K562 (cell line): Measurements from ENCODE around the gene MVP. TPM values are rescaled to one million over a fixed set of nuclear protein-coding genes. Genes with fewer than 3 reads are reported as not detected.

Source experiments
- ATAC-seq: fragments of 200-7000 bp; cut with Tn5 transposase; 3 replicates; pipeline ENCODE4 v1.9.1; 2020; ENCODE audit warnings: moderate library complexity
- BruUV-seq: library from RNA; stranded (reverse); fragments of 400-500 nt; replicated peaks from 2 replicates; lab custom pipeline; 2021; lab: Mats Ljungman, UMichigan
- CTCF ChIA-PET: fragments of 300-600 bp; formaldehyde crosslinking; extraction: SDS; loops from one replicate; lab custom pipeline; 2021; ENCODE audit warnings: low intra/inter-chr PET ratio; lab: Yijun Ruan, JAX
- POLR2A ChIA-PET: fragments of 300-600, 350-650 bp; sonication (Branson Sonifier 250); formaldehyde crosslinking; extraction: SDS; loops from one replicate; lab custom pipeline; 2021; ENCODE audit warnings: antibody characterized with exemption, inconsistent platforms; lab: Yijun Ruan, JAX
- DNase-seq, 4 experiments: peaks; one replicate each; pipeline versions ENCODE4 v3.0.0 to v3.0.0-alpha.2; 2011 to 2018; ENCODE audit warnings: low spot score in 3 of 4, mixed read lengths in 3 of 4; ENCODE audit errors: extremely low read depth in 1 of 4
- FAIRE-seq: peaks from 2 replicates; lab custom pipeline; 2011; peaks lifted over from hg19 to GRCh38; lab: Jason Lieb, UNC
- H2AFZ ChIP-seq: 2 replicates; pipeline ENCODE4 v1.6.0; 2011; ENCODE audit warnings: low read depth, low read length, control low read depth, inconsistent platforms
- H3K27ac ChIP-seq: fragments of 200-600 bp; 3 replicates; pipeline ENCODE4 v1.8.0; 2011; ENCODE audit warnings: low read depth, mild to moderate bottlenecking, control low read depth, inconsistent platforms, low read length, moderate library complexity, mixed read lengths; ENCODE audit errors: extremely low read depth
- H3K27me3 ChIP-seq, 2 experiments: fragments of 300-600 bp in 1 of 2; 2 replicates in 1 of 2; 3 replicates in 1 of 2; pipeline versions ENCODE4 v1.6.0 to v1.8.0; 2011; ENCODE audit warnings: inconsistent platforms in 2 of 2, low read length in 2 of 2, mild to moderate bottlenecking in 1 of 2, mixed read lengths in 1 of 2, moderate library complexity in 1 of 2; ENCODE audit not compliant: control insufficient read depth in 2 of 2, insufficient read depth in 2 of 2
- H3K36me3 ChIP-seq: fragments of 300-600 bp; 3 replicates; pipeline ENCODE4 v1.8.0; 2011; ENCODE audit warnings: mild to moderate bottlenecking, low read length, inconsistent platforms; ENCODE audit not compliant: control insufficient read depth, insufficient read depth
- H3K4me1 ChIP-seq, 2 experiments: fragments of 200-600 bp in 1 of 2; replicated peaks in 1 of 2; 2 replicates in 1 of 2; 3 replicates in 1 of 2; pipeline versions ENCODE4 v1.5.1 to v1.8.0; 2011; ENCODE audit warnings: inconsistent platforms in 2 of 2, low read length in 2 of 2, mild to moderate bottlenecking in 1 of 2, mixed read lengths in 1 of 2, moderate library complexity in 1 of 2; ENCODE audit not compliant: control insufficient read depth in 2 of 2, insufficient read depth in 2 of 2
- H3K4me2 ChIP-seq: 2 replicates; pipeline ENCODE4 v1.6.1; 2011; ENCODE audit warnings: low read length, control low read depth, inconsistent platforms, mixed read lengths; ENCODE audit not compliant: insufficient read depth
- H3K4me3 ChIP-seq: fragments of 200-600 bp; sonication (generic), shearing (Covaris generic); 2 replicates; pipeline ENCODE4 v1.5.1; 2016; ENCODE audit warnings: control low read depth, inconsistent platforms
- H3K79me2 ChIP-seq: fragments of 200-600 bp; 3 replicates; pipeline ENCODE4 v1.8.0; 2011; ENCODE audit warnings: low read length, inconsistent platforms; ENCODE audit not compliant: control insufficient read depth, insufficient read depth
- H3K9ac ChIP-seq, 2 experiments: 2 replicates each; pipeline versions ENCODE4 v1.6.0 to v1.6.1; 2011; ENCODE audit warnings: low read depth in 2 of 2, low read length in 2 of 2, control low read depth in 1 of 2, inconsistent platforms in 1 of 2, mild to moderate bottlenecking in 1 of 2, mixed read lengths in 1 of 2; ENCODE audit not compliant: insufficient read depth in 1 of 2
- H3K9me1 ChIP-seq: one replicate; pipeline ENCODE4 v1.6.0; 2011; ENCODE audit warnings: inconsistent platforms, mild to moderate bottlenecking, low read length, moderate library complexity; ENCODE audit not compliant: control insufficient read depth, insufficient read depth
- H3K9me3 ChIP-seq: replicated peaks from 2 replicates; pipeline ENCODE4 v1.5.1; 2011; ENCODE audit warnings: low read depth, low read length, inconsistent platforms; ENCODE audit not compliant: control insufficient read depth, insufficient read depth
- H4K20me1 ChIP-seq: replicated peaks from 2 replicates; pipeline ENCODE4 v1.6.1; 2011; ENCODE audit warnings: low read length, inconsistent platforms, mixed read lengths; ENCODE audit not compliant: control insufficient read depth, insufficient read depth
- BACH1 ChIP-seq: fragments of 200-800 bp; sonication (Bioruptor generic); IDR thresholded peaks from 2 replicates; pipeline ENCODE4 v1.6.1; 2016; ENCODE audit warnings: missing genetic modification characterization, missing compliant biosample characterization
- BMI1 ChIP-seq: fragments of 150-350 bp; IDR thresholded peaks from 2 replicates; pipeline ENCODE4 v1.6.1; 2014; ENCODE audit warnings: low read length
- CBFA2T2 ChIP-seq: fragments of 450-650 bp; conservative IDR thresholded peaks from 2 replicates; pipeline ENCODE4 v1.6.1; 2017; ENCODE audit warnings: mild to moderate bottlenecking
- CEBPB ChIP-seq: fragments of 450-650 bp; IDR thresholded peaks from 2 replicates; pipeline ENCODE4 v1.6.1; 2016; ENCODE audit warnings: missing genetic modification characterization, missing compliant biosample characterization
- CREB5 ChIP-seq: fragments of 250-450 bp; sonication (Bioruptor Pico); IDR thresholded peaks from 2 replicates; pipeline ENCODE4 v1.5.0; 2020; ENCODE audit warnings: mild to moderate bottlenecking
- DPF2 ChIP-seq: fragments of 450-650 bp; IDR thresholded peaks from 2 replicates; pipeline ENCODE4 v1.6.1; 2016
- ELF1 ChIP-seq: fragments of 200-800 bp; sonication (Bioruptor generic); IDR thresholded peaks from 2 replicates; pipeline ENCODE4 v1.6.1; 2016; ENCODE audit warnings: missing genetic modification characterization, missing compliant biosample characterization
- ILF3 ChIP-seq: fragments of 450-650 bp; IDR thresholded peaks from 2 replicates; pipeline ENCODE4 v1.6.1; 2018; ENCODE audit warnings: antibody characterized with exemption, mild to moderate bottlenecking, moderate library complexity, borderline replicate concordance
- KLF1 ChIP-seq: fragments of 450-650 bp; IDR thresholded peaks from 2 replicates; pipeline ENCODE4 v1.6.1; 2016; ENCODE audit warnings: missing genetic modification characterization, missing compliant biosample characterization
- LARP7 ChIP-seq: fragments of 450-650 bp; IDR thresholded peaks from 2 replicates; pipeline ENCODE4 v1.6.1; 2016
- MBD1 ChIP-seq: fragments of 250-450 bp; sonication (Bioruptor Pico); IDR thresholded peaks from 2 replicates; pipeline ENCODE4 v1.8.0; 2022; ENCODE audit warnings: inconsistent platforms
- MTF1 ChIP-seq: fragments of 250-450 bp; sonication (Bioruptor Pico); IDR thresholded peaks from 2 replicates; pipeline ENCODE4 v1.9.0; 2021; ENCODE audit warnings: moderate library complexity, mild to moderate bottlenecking, inconsistent platforms, borderline replicate concordance
- NFE2L1 ChIP-seq: fragments of 450-650 bp; IDR thresholded peaks from 2 replicates; pipeline ENCODE4 v1.6.1; 2016; ENCODE audit warnings: missing genetic modification characterization, low read depth, mild to moderate bottlenecking, missing compliant biosample characterization, moderate library complexity, borderline replicate concordance
- NFXL1 ChIP-seq: fragments of 450-650 bp; formaldehyde crosslinking; IDR thresholded peaks from 2 replicates; pipeline ENCODE4 v1.4.0; 2021; ENCODE audit warnings: mild to moderate bottlenecking
- PCBP1 ChIP-seq: fragments of 200-400 bp; formaldehyde crosslinking; IDR thresholded peaks from 2 replicates; pipeline ENCODE4 v1.6.1; 2018; ENCODE audit warnings: mild to moderate bottlenecking, low read depth, low read length; ENCODE audit not compliant: poor library complexity, severe bottlenecking
- SNRNP70 ChIP-seq: fragments of 200-400 bp; formaldehyde crosslinking; optimal IDR thresholded peaks from 2 replicates; pipeline ENCODE3; 2017; ENCODE audit warnings: low read depth, low read length
- ZNF384 ChIP-seq: IDR thresholded peaks from 2 replicates; pipeline ENCODE4 v1.6.1; 2012; ENCODE audit warnings: low read depth, low read length, improper control_type of control experiment
- ZNF449 ChIP-seq: fragments of 250-450 bp; sonication (Bioruptor Pico); IDR thresholded peaks from 2 replicates; pipeline ENCODE4 v1.8.0; 2022; ENCODE audit warnings: moderate library complexity, mild to moderate bottlenecking, inconsistent platforms
- ZNF696 ChIP-seq: fragments of 250-450 bp; sonication (Bioruptor Pico); conservative IDR thresholded peaks from 2 replicates; pipeline ENCODE4 v1.4.0; 2020; ENCODE audit warnings: mild to moderate bottlenecking, moderate library complexity
- WGBS: fragments of 100-300 bp; shearing (Covaris generic); methylation state at CpG from one replicate; pipeline ENCODE4 v1.1.6; 2016; ENCODE audit warnings: low coverage, mixed read lengths; ENCODE audit not compliant: insufficient coverage; ENCODE audit errors: missing lambda C conversion rate; 5-methylcytosine and 5-hydroxymethylcytosine counted together
- in situ Hi-C: fragments of 300-500 bp; cut with MboI; formaldehyde crosslinking; loops from 4 replicates; pipeline ENCODE4 v1.15.0; 2018; ENCODE audit warnings: inconsistent platforms, mixed read lengths
- intact Hi-C: fragments of 100-400 bp; cut with micrococcal nuclease; formaldehyde crosslinking; loops from 2 replicates; pipeline ENCODE4 v1.14.2; 2022
- polyA plus RNA-seq, 8 experiments: library from polyadenylated mRNA; depleted of rRNA in 4 of 8; stranded (reverse) in 5 of 8; unstranded in 3 of 8; fragments of >200 nt; fragmentation: Nextera tagmentation in 2 of 8; fragmentation: Illumina TruSeq in 1 of 8; extraction: Ambion mirVana in 2 of 8; extraction: Trizol in 1 of 8; gene quantifications; 2 replicates each; pipeline versions ENCODE4 v1.2.1 to v1.2.3, GENCODE V29; 2011 to 2014; ENCODE audit warnings: inconsistent platforms in 1 of 8, missing spikeins in 1 of 8
- total RNA-seq, 7 experiments: library from RNA; depleted of rRNA in 6 of 7; stranded (reverse); fragments of >200 nt in 6 of 7; fragmentation: Illumina TruSeq in 2 of 7; extraction: Trizol in 2 of 7; gene quantifications; 2 replicates each; pipeline versions ENCODE4 v1.2.1 to v1.2.3, GENCODE V29; 2011 to 2021; ENCODE audit warnings: low replicate concordance in 1 of 7

The MVP gene
- total and polyA plus RNA-seq, 9 of the 15 experiments (the other 6 are each of a cell fraction or from before 2014, with no cell fraction given), result 0.39 to 1.9 (median 0.76) TPM; not detected in 2

GRCh38 chr16:29844575-29845331 is 24.5 kb downstream of the MVP start:
- no TSS peak for BruUV-seq
- H2AFZ ChIP-seq, result no peak overlapping the region
- no peak overlapping the region for H3K4me2 ChIP-seq
- ATAC-seq (no peak), DNase-seq (no peak), FAIRE-seq (no peak)
- H4K20me1 ChIP-seq, result no peaks in the 10 kb centered on the region
- H3K27me3 ChIP-seq, result 0 out of 5 replicates have a peak, but pooled peaks cover 0 to 4% of the 10 kb centered on the region in 2 experiments
- no peak overlapping the region for H3K27ac ChIP-seq
- H3K4me3 ChIP-seq, result no peak overlapping the region
- H3K4me1 ChIP-seq, result peaks cover 0 to 40% of the 10 kb centered on the region in 2 experiments; a peak in 2 of 5 replicates
- intact Hi-C loops, result no loop called here
- no peaks in the 10 kb centered on the region for H3K9me1 ChIP-seq
- no peaks in the 10 kb centered on the region for H3K9me3 ChIP-seq
- POLR2A ChIA-PET, result interaction anchor here (0.6 to 2.2 kb wide), 5 partner anchors 10 to 28 kb away, joined by 3 to 8 read pairs (median 4); no protein-coding TSS in a partner anchor
- CTCF ChIA-PET, result no interaction called here
- WGBS, result 54% methylated on average over 27 of the region's 28 CpGs
- in situ Hi-C loops, result no loop called here
- no peaks in the 10 kb centered on the region for H3K79me2 ChIP-seq
- H3K9ac ChIP-seq, result peak overlapping the region in 1 of 2 experiments; percentile 78; a peak in 2 of 4 replicates
- no peaks in the 10 kb centered on the region for H3K36me3 ChIP-seq
- peak; percentile 73 for TF ChIP-seq ZNF384
- no peak for TF ChIP-seq BACH1
- no peak for TF ChIP-seq KLF1 (tag)
- no peak for TF ChIP-seq LARP7
- TF ChIP-seq ZNF449 (CRISPR knock-in tag), result no peak
- no peak for TF ChIP-seq MBD1 (CRISPR knock-in tag)
- TF ChIP-seq ZNF696 (CRISPR knock-in tag), result no peak
- TF ChIP-seq MTF1 (CRISPR knock-in tag), result no peak
- TF ChIP-seq CREB5, result no peak
- no peak for TF ChIP-seq BMI1
- TF ChIP-seq PCBP1, result no peak
- no peak for TF ChIP-seq ILF3
- no peak for TF ChIP-seq NFXL1
- no peak for TF ChIP-seq SNRNP70
- TF ChIP-seq CBFA2T2, result peak; percentile 29; the same call in 1 of the 2 replicates
- no peak for TF ChIP-seq DPF2
- no peak for TF ChIP-seq NFE2L1 (tag)
- no peak for TF ChIP-seq ELF1 (tag)
- peak; percentile 80 for TF ChIP-seq CEBPB
